ENCODE data around the gene MATR3. TPM values are rescaled to one million over a fixed set of nuclear protein-coding genes. Genes with fewer than 3 reads are reported as not detected.
A peak's percentile ranks its signal among the peaks of the same experiment; 100 is the strongest.

Gene MATR3
- total RNA-seq, 3 donors from 2014 or later, result 213 to 349 (median 279) TPM

DNA sequence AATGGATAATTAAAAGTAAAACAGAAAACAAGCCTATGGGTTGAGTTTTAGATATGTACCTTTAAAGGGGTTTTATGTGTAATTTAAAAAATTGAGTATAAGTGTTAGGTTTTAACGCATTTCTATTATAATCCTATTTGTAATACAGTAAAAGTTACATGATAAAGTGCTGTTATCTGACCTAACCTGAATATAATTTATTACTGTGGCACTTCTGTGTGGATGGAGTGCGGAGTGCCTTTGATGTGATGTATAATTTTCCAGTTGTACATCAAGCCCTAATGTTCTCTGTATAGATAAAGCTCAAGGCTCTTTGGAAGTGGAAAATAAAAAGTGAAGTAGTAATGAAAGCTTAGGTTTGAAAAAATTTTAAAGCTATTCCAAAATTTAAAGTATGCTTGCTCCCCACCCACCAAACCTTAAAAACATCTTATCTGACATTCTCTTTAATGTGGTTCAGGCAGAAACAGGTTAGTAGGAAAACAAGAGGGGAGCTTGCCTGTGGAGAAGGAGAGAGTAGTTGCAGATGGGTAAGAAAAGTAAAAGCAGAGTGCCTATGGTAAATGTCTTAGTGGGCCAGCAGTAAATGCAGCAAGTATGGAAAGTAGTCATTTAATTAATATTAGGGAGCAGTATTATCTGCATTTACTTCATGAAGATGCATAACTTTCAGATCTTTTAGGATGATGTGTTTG is 4.0 kb downstream of the MATR3 start:
- intact Hi-C loops (cut with DNase I; ENCODE audit: low total_unique reads), result loop anchor here (10.0 kb wide), 1 partner anchor 97 kb away; the partner anchor contains the start of gene PROB1
- Histone ChIP-seq H3K4me1 (peaks cover 0 to 17% of the 10 kb centered on the region in 2 donors), H3K36me3 (no peaks in the 10 kb centered on the region)

DNA sequence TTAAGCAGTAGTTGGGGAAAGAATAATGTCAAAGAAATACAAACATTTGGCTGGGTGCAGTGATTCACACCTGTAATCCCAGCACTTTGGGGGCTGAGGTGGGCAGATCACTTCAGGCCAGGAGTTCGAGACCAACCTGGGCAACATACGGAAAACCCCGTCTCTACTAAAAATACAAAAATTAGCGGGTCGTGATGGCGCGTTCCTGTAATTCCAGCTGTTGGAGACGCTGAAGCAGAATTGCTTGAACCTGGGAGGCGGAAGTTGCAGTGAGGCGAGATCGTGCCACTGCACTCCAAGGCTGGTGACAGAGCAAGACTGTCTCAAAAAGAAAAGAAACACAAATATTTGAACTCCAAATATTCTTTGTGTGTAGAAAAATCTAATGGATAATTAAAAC is 4.7 kb downstream of the MATR3 start:
- intact Hi-C loops (cut with DNase I; ENCODE audit: low total_unique reads), result loop anchor here (10.0 kb wide), 1 partner anchor 97 kb away; the partner anchor contains the start of gene PROB1
- Histone ChIP-seq H3K36me3 (no peaks in the 10 kb centered on the region), H3K27ac (no peak overlapping the region), H3K9me3 (no peaks in the 10 kb centered on the region), H3K27me3 (no peaks in the 10 kb centered on the region), H3K4me3 (peak overlapping the region in 1 of 3 donors; percentile 31), H3K4me1 (peaks cover 0 to 17% of the 10 kb centered on the region in 2 donors)
- no peak for TF ChIP-seq POLR2AphosphoS5 (IDR thresholded peaks at IDR 0.05)
- TF ChIP-seq, protein P1, sequence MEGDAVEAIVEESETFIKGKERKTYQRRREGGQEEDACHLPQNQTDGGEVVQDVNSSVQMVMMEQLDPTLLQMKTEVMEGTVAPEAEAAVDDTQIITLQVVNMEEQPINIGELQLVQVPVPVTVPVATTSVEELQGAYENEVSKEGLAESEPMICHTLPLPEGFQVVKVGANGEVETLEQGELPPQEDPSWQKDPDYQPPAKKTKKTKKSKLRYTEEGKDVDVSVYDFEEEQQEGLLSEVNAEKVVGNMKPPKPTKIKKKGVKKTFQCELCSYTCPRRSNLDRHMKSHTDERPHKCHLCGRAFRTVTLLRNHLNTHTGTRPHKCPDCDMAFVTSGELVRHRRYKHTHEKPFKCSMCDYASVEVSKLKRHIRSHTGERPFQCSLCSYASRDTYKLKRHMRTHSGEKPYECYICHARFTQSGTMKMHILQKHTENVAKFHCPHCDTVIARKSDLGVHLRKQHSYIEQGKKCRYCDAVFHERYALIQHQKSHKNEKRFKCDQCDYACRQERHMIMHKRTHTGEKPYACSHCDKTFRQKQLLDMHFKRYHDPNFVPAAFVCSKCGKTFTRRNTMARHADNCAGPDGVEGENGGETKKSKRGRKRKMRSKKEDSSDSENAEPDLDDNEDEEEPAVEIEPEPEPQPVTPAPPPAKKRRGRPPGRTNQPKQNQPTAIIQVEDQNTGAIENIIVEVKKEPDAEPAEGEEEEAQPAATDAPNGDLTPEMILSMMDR (IDR thresholded peaks at IDR 0.05), result no peak
- no peak for TF ChIP-seq POLR2A (IDR thresholded peaks at IDR 0.05)
- DNase-seq (ENCODE audit: low spot score in 2 of 2), result no peak

More for the DNA sequence above, 4.0 kb downstream of the MATR3 start:
- DNase-seq (ENCODE audit: low spot score in 2 of 2), result no peak
- H3K4me3 ChIP-seq, result peak overlapping the region in 1 of 3 donors; percentile 24
- TF ChIP-seq POLR2AphosphoS5 (IDR thresholded peaks at IDR 0.05) (no peak), POLR2A (IDR thresholded peaks at IDR 0.05) (no peak)
- TF ChIP-seq, protein P1 (IDR thresholded peaks at IDR 0.05), result no peak
- no peak overlapping the region for H3K27ac ChIP-seq
- H3K27me3 ChIP-seq, result no peaks in the 10 kb centered on the region
- no peaks in the 10 kb centered on the region for H3K9me3 ChIP-seq

DNA sequence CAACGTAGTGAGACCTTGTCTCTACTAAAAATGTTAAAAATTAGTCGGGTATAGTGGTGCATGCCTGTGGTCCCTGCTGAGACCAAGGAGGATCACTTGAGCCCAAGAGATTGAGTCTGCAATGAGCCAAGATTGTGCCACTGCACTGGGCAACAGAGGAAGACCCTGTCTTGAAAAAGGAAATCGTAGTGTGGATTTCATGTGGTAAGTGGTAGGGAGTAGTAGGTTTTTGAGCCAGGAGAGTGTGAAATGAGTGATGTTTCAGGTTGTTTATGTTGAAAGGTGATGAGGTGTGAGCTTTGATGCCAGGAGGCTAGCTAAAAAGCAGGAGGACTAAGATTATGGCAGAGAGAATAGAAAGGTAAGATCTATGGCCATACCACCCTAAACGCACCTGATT is 5.9 kb downstream of the MATR3 start:
- intact Hi-C loops (cut with DNase I; ENCODE audit: low total_unique reads), result loop anchor here (10.0 kb wide), 1 partner anchor 95 kb away; the partner anchor contains the start of gene PROB1
- peaks cover 0 to 23% of the 10 kb centered on the region in 2 donors for H3K4me1 ChIP-seq

DNA sequence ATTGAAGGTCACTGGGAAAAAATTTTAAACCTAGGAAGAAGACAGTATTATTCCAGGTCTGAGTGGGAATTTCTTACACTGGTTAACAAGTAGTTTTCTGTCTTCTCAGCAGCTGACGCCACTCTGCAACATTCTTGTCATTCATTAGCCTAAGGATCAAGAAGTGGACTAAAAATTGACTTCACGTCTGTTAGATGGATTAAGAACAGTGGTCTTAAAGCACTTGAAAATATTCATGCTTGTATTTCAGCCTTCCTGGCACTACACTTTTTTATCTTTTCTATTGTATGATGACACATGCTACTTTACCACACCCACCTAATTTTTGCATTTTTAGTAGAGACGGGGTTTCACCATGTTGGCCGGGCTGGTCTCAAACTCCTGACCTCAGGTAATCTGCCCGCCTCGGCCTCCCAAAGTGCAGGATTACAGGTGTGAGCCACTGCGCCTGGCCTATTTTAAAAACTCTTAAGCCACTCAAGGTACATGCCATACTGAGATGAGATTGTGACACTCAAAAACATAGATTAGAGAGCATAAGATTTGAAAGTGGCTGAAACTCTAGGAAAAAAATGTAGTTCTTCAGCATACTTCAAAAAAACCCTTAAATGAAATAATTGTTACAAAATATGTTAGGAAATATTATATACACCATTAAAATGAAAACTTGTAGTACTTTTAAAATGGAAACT is 8.4 kb downstream of the MATR3 start:
- H3K4me1 ChIP-seq, result peaks cover 0 to 30% of the 10 kb centered on the region in 2 donors

More for the DNA sequence above, 5.9 kb downstream of the MATR3 start:
- Histone ChIP-seq H3K36me3 (no peaks in the 10 kb centered on the region), H3K27ac (peak overlapping the region in 1 of 2 donors; percentile 21), H3K27me3 (no peaks in the 10 kb centered on the region), H3K9me3 (no peaks in the 10 kb centered on the region), H3K4me3 (peak overlapping the region in 1 of 3 donors; percentile 10)
- no peak for DNase-seq (ENCODE audit: low spot score in 2 of 2)
- TF ChIP-seq POLR2AphosphoS5 (IDR thresholded peaks at IDR 0.05), result no peak
- TF ChIP-seq POLR2A (IDR thresholded peaks at IDR 0.05), result no peak
- TF ChIP-seq, protein P1 (IDR thresholded peaks at IDR 0.05), result no peak

More for the DNA sequence above, 8.4 kb downstream of the MATR3 start:
- H3K36me3 ChIP-seq, result no peaks in the 10 kb centered on the region
- intact Hi-C loops (cut with DNase I; ENCODE audit: low total_unique reads), result no loop called here
- no peak for DNase-seq (ENCODE audit: low spot score in 2 of 2)
- H3K4me3 ChIP-seq, result no peak overlapping the region
- TF ChIP-seq POLR2A (IDR thresholded peaks at IDR 0.05), result no peak
- TF ChIP-seq POLR2AphosphoS5 (IDR thresholded peaks at IDR 0.05), result no peak
- TF ChIP-seq, protein P1 (IDR thresholded peaks at IDR 0.05), result no peak
- no peaks in the 10 kb centered on the region for H3K9me3 ChIP-seq
- no peak overlapping the region for H3K27ac ChIP-seq
- H3K27me3 ChIP-seq, result no peaks in the 10 kb centered on the region

Data from breast epithelium (tissue), 4 donors.